Liver (tissue), 3 donors: ENCODE data around the gene GBE1.

Experiments used
- JUND ChIP-seq, 2 donors: IDR thresholded peaks; 2 replicates each; pipeline ENCODE4 v1.6.1; 2016; ENCODE audit warnings: antibody characterized with exemption in 2 of 2
- RAD21 ChIP-seq, 2 donors: IDR thresholded peaks; 2 replicates each; pipeline ENCODE4 v1.6.1; 2016; ENCODE audit warnings: antibody characterized with exemption in 2 of 2, mild to moderate bottlenecking in 2 of 2
- SP1 ChIP-seq: IDR thresholded peaks from 2 replicates; pipeline ENCODE4 v1.6.1; 2018; ENCODE audit warnings: antibody characterized with exemption, mild to moderate bottlenecking
- YY1 ChIP-seq: IDR thresholded peaks from 2 replicates; pipeline ENCODE4 v1.6.1; 2016; ENCODE audit warnings: antibody characterized with exemption, mild to moderate bottlenecking
- TF ChIP-seq, protein P1 (sequence below): fragments of 150-350 bp; IDR thresholded peaks from 2 replicates; pipeline ENCODE4 v1.5.1; 2017; ENCODE audit warnings: improper control_type of control experiment, low read depth, low read length; ENCODE audit not compliant: missing input control
- TF ChIP-seq, protein P2 (sequence below): IDR thresholded peaks from 2 replicates; pipeline ENCODE4 v1.6.1; 2016; ENCODE audit warnings: antibody characterized with exemption
- TF ChIP-seq, protein P3 (sequence below): IDR thresholded peaks from 2 replicates; pipeline ENCODE4 v1.6.1; 2016; ENCODE audit warnings: antibody characterized with exemption, mild to moderate bottlenecking
- TF ChIP-seq, protein P4 (sequence below): IDR thresholded peaks from 2 replicates; pipeline ENCODE4 v1.6.1; 2016; ENCODE audit warnings: antibody characterized with exemption
- donor health status: healthy.
- donor health status: healthy.

DNA sequence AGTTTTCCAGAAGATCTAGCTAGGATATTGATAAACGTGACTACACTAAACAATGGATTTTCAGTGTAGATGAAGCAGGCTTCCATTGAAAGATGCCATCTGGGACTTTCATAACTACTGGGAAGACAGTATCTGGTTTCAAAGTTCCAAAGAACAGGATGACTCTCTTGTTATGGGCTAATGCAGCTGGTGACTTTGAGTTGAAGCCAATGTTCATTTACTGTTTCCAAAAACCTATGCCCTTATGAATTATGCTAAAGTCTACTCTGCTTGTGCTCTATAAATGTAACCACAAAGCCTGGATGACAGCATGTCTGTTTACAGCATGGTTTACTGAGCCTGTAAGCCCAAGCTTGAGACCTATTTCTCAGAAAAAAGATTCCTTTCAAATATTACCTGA is 245.4 kb downstream of the GBE1 start:
- TF ChIP-seq, protein P1, sequence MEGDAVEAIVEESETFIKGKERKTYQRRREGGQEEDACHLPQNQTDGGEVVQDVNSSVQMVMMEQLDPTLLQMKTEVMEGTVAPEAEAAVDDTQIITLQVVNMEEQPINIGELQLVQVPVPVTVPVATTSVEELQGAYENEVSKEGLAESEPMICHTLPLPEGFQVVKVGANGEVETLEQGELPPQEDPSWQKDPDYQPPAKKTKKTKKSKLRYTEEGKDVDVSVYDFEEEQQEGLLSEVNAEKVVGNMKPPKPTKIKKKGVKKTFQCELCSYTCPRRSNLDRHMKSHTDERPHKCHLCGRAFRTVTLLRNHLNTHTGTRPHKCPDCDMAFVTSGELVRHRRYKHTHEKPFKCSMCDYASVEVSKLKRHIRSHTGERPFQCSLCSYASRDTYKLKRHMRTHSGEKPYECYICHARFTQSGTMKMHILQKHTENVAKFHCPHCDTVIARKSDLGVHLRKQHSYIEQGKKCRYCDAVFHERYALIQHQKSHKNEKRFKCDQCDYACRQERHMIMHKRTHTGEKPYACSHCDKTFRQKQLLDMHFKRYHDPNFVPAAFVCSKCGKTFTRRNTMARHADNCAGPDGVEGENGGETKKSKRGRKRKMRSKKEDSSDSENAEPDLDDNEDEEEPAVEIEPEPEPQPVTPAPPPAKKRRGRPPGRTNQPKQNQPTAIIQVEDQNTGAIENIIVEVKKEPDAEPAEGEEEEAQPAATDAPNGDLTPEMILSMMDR, result no peak
- TF ChIP-seq JUND (IDR thresholded peaks at IDR 0.05) (no peak), RAD21 (IDR thresholded peaks at IDR 0.05) (no peak), YY1 (no peak), SP1 (no peak)
- TF ChIP-seq, protein P2, sequence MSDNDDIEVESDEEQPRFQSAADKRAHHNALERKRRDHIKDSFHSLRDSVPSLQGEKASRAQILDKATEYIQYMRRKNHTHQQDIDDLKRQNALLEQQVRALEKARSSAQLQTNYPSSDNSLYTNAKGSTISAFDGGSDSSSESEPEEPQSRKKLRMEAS, result no peak
- TF ChIP-seq, protein P3, sequence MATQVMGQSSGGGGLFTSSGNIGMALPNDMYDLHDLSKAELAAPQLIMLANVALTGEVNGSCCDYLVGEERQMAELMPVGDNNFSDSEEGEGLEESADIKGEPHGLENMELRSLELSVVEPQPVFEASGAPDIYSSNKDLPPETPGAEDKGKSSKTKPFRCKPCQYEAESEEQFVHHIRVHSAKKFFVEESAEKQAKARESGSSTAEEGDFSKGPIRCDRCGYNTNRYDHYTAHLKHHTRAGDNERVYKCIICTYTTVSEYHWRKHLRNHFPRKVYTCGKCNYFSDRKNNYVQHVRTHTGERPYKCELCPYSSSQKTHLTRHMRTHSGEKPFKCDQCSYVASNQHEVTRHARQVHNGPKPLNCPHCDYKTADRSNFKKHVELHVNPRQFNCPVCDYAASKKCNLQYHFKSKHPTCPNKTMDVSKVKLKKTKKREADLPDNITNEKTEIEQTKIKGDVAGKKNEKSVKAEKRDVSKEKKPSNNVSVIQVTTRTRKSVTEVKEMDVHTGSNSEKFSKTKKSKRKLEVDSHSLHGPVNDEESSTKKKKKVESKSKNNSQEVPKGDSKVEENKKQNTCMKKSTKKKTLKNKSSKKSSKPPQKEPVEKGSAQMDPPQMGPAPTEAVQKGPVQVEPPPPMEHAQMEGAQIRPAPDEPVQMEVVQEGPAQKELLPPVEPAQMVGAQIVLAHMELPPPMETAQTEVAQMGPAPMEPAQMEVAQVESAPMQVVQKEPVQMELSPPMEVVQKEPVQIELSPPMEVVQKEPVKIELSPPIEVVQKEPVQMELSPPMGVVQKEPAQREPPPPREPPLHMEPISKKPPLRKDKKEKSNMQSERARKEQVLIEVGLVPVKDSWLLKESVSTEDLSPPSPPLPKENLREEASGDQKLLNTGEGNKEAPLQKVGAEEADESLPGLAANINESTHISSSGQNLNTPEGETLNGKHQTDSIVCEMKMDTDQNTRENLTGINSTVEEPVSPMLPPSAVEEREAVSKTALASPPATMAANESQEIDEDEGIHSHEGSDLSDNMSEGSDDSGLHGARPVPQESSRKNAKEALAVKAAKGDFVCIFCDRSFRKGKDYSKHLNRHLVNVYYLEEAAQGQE, result no peak
- TF ChIP-seq, protein P4, sequence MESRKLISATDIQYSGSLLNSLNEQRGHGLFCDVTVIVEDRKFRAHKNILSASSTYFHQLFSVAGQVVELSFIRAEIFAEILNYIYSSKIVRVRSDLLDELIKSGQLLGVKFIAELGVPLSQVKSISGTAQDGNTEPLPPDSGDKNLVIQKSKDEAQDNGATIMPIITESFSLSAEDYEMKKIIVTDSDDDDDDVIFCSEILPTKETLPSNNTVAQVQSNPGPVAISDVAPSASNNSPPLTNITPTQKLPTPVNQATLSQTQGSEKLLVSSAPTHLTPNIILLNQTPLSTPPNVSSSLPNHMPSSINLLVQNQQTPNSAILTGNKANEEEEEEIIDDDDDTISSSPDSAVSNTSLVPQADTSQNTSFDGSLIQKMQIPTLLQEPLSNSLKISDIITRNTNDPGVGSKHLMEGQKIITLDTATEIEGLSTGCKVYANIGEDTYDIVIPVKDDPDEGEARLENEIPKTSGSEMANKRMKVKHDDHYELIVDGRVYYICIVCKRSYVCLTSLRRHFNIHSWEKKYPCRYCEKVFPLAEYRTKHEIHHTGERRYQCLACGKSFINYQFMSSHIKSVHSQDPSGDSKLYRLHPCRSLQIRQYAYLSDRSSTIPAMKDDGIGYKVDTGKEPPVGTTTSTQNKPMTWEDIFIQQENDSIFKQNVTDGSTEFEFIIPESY, result no peak
